IMR-90 (cell line): ENCODE measurements around the gene CAV2. TPM values are rescaled to one million over a fixed set of nuclear protein-coding genes. Genes with fewer than 3 reads are reported as not detected.

ENCODE experiments used
- ATAC-seq: fragments of 200-7000 bp; cut with Tn5 transposase; 2 replicates; pipeline ENCODE4 v1.9.1; 2020; ENCODE audit warnings: low read depth, mild to moderate bottlenecking, moderate library complexity
- BruUV-seq: library from RNA; stranded (reverse); fragments of 400-500 nt; replicated peaks from 2 replicates; lab custom pipeline; 2021; lab: Mats Ljungman, UMichigan
- CTCF ChIA-PET: fragments of 300-600 bp; formaldehyde crosslinking; extraction: SDS; loops from one replicate; lab custom pipeline; 2021; ENCODE audit warnings: antibody characterized with exemption; lab: Yijun Ruan, JAX
- POLR2A ChIA-PET: fragments of 300-600 bp; sonication (Branson Sonifier 250); formaldehyde crosslinking; loops from one replicate; lab custom pipeline; 2022; ENCODE audit warnings: antibody characterized with exemption; ENCODE audit not compliant: unreplicated experiment; lab: Charles Lee
- DNase-seq: peaks from one replicate; pipeline ENCODE4 v3.0.0; 2013
- H2AFZ ChIP-seq: replicated peaks from 2 replicates; pipeline ENCODE3; 2013; ENCODE audit warnings: low read length, mild to moderate bottlenecking; ENCODE audit not compliant: poor library complexity
- H2AK5ac ChIP-seq: 2 replicates; pipeline ENCODE4 v1.6.1; 2013; ENCODE audit warnings: low read depth, low read length, inconsistent platforms
- H2AK9ac ChIP-seq: replicated peaks from 2 replicates; pipeline ENCODE3; 2013; ENCODE audit warnings: mild to moderate bottlenecking, low read depth, low read length, moderate library complexity; ENCODE audit not compliant: poor library complexity
- H2BK120ac ChIP-seq: 2 replicates; pipeline ENCODE4 v1.6.1; 2013; ENCODE audit warnings: low read depth, low read length, inconsistent platforms
- H2BK15ac ChIP-seq: 3 replicates; pipeline ENCODE4 v1.6.1; 2013; ENCODE audit warnings: low read depth, low read length, inconsistent platforms
- H2BK20ac ChIP-seq: 2 replicates; pipeline ENCODE4 v1.6.1; 2013; ENCODE audit warnings: low read depth, mild to moderate bottlenecking, inconsistent platforms, low read length, moderate library complexity
- H2BK5ac ChIP-seq: 2 replicates; pipeline ENCODE4 v1.6.1; 2013; ENCODE audit warnings: mild to moderate bottlenecking, low read depth, low read length, inconsistent platforms; ENCODE audit not compliant: poor library complexity, severe bottlenecking
- H3K14ac ChIP-seq: replicated peaks from 2 replicates; pipeline ENCODE4 v1.6.1; 2013; ENCODE audit warnings: low read depth, low read length, inconsistent platforms
- H3K18ac ChIP-seq: 2 replicates; pipeline ENCODE4 v1.6.1; 2013; ENCODE audit warnings: low read depth, low read length, control low read depth
- H3K23ac ChIP-seq: 2 replicates; pipeline ENCODE4 v1.6.1; 2013; ENCODE audit warnings: low read depth, low read length, inconsistent platforms
- H3K27ac ChIP-seq: 2 replicates; pipeline ENCODE4 v1.5.1; 2013; ENCODE audit warnings: mild to moderate bottlenecking, control low read depth, low read length; ENCODE audit not compliant: insufficient read depth
- H3K27me3 ChIP-seq: 2 replicates; pipeline ENCODE4 v1.6.1; 2013; ENCODE audit warnings: low read length; ENCODE audit not compliant: control insufficient read depth, insufficient read depth
- H3K36me3 ChIP-seq: 2 replicates; pipeline ENCODE4 v1.6.1; 2013; ENCODE audit warnings: low read length, mixed read lengths; ENCODE audit not compliant: control insufficient read depth, insufficient read depth
- H3K4ac ChIP-seq: 2 replicates; pipeline ENCODE4 v1.6.1; 2013; ENCODE audit warnings: low read depth, low read length, inconsistent platforms
- H3K4me1 ChIP-seq: 2 replicates; pipeline ENCODE4 v1.6.1; 2013; ENCODE audit warnings: low read length, mixed read lengths; ENCODE audit not compliant: control insufficient read depth, insufficient read depth
- H3K4me2 ChIP-seq: 2 replicates; pipeline ENCODE4 v1.6.1; 2013; ENCODE audit warnings: low read depth, mild to moderate bottlenecking, control low read depth, low read length, moderate library complexity
- H3K4me3 ChIP-seq: 2 replicates; pipeline ENCODE4 v1.5.1; 2013; ENCODE audit warnings: low read depth, mild to moderate bottlenecking, control low read depth, low read length, moderate library complexity; ENCODE audit not compliant: insufficient read depth
- H3K56ac ChIP-seq: 2 replicates; pipeline ENCODE4 v1.6.1; 2013; ENCODE audit warnings: low read length, inconsistent platforms; ENCODE audit not compliant: insufficient read depth; ENCODE audit errors: extremely low read depth
- H3K79me1 ChIP-seq, 2 experiments: 2 replicates each; pipeline ENCODE4 v1.6.1; 2013; ENCODE audit warnings: low read length in 2 of 2, inconsistent platforms in 1 of 2, low read depth in 1 of 2
- H3K9ac ChIP-seq: 2 replicates; pipeline ENCODE4 v1.6.1; 2013; ENCODE audit warnings: low read depth, low read length, control low read depth
- H3K9me1 ChIP-seq: 2 replicates; pipeline ENCODE4 v1.6.1; 2013; ENCODE audit warnings: low read length, inconsistent platforms; ENCODE audit not compliant: insufficient read depth
- H3K9me3 ChIP-seq: 2 replicates; pipeline ENCODE4 v1.6.1; 2013; ENCODE audit warnings: low read length; ENCODE audit not compliant: control insufficient read depth, insufficient read depth
- H4K20me1 ChIP-seq: 2 replicates; pipeline ENCODE4 v1.6.1; 2013; ENCODE audit warnings: low read length, inconsistent platforms; ENCODE audit not compliant: insufficient read depth
- H4K5ac ChIP-seq: 2 replicates; pipeline ENCODE4 v1.6.1; 2013; ENCODE audit warnings: mild to moderate bottlenecking, low read depth, low read length, control low read depth
- H4K8ac ChIP-seq, 2 experiments: 2 replicates each; pipeline ENCODE4 v1.6.1; 2013; ENCODE audit warnings: low read depth in 2 of 2, low read length in 2 of 2, control low read depth in 1 of 2, inconsistent platforms in 1 of 2
- H4K91ac ChIP-seq: 2 replicates; pipeline ENCODE4 v1.6.1; 2013; ENCODE audit warnings: low read depth, low read length, inconsistent platforms; ENCODE audit not compliant: insufficient read depth
- BHLHE40 ChIP-seq: fragments of 150-350 bp; IDR thresholded peaks from 2 replicates; pipeline ENCODE4 v1.6.1; 2016; ENCODE audit warnings: mild to moderate bottlenecking, low read depth, low read length
- CEBPB ChIP-seq: IDR thresholded peaks from 2 replicates; pipeline ENCODE4 v1.6.1; 2012; ENCODE audit warnings: low read depth, low read length, improper control_type of control experiment
- CHD1 ChIP-seq: IDR thresholded peaks from 2 replicates; pipeline ENCODE4 v1.6.1; 2012; ENCODE audit warnings: low read depth, low read length, improper control_type of control experiment
- FOS ChIP-seq: fragments of 150-350 bp; IDR thresholded peaks from 2 replicates; pipeline ENCODE4 v1.6.1; 2016; ENCODE audit warnings: low read depth, low read length
- MAFK ChIP-seq: IDR thresholded peaks from 2 replicates; pipeline ENCODE4 v1.6.1; 2012; ENCODE audit warnings: low read depth, low read length, improper control_type of control experiment
- MAZ ChIP-seq: IDR thresholded peaks from 2 replicates; pipeline ENCODE4 v1.6.1; 2012; ENCODE audit warnings: low read depth, mild to moderate bottlenecking, low read length, improper control_type of control experiment, moderate library complexity, borderline replicate concordance
- MXI1 ChIP-seq: IDR thresholded peaks from 2 replicates; pipeline ENCODE4 v1.6.1; 2012; ENCODE audit warnings: low read depth, mild to moderate bottlenecking, low read length, moderate library complexity, borderline replicate concordance
- NFE2L2 ChIP-seq: fragments of 150-350 bp; IDR thresholded peaks from 2 replicates; pipeline ENCODE4 v1.6.1; 2016; ENCODE audit warnings: low read depth, mild to moderate bottlenecking, low read length
- POLR2A ChIP-seq: IDR thresholded peaks from 2 replicates; pipeline ENCODE4 v1.6.1; 2012; ENCODE audit warnings: mild to moderate bottlenecking, low read depth, low read length
- RAD21 ChIP-seq: IDR thresholded peaks from 2 replicates; pipeline ENCODE4 v1.6.1; 2012; ENCODE audit warnings: low read length, improper control_type of control experiment
- RCOR1 ChIP-seq: IDR thresholded peaks from 2 replicates; pipeline ENCODE4 v1.6.1; 2012; ENCODE audit warnings: mild to moderate bottlenecking, low read length, improper control_type of control experiment; ENCODE audit not compliant: insufficient replicate concordance
- RFX5 ChIP-seq: IDR thresholded peaks from 2 replicates; pipeline ENCODE4 v1.8.0; 2012; ENCODE audit warnings: low read depth, mild to moderate bottlenecking, low read length, moderate library complexity
- SMC3 ChIP-seq: fragments of 150-350 bp; IDR thresholded peaks from 2 replicates; pipeline ENCODE4 v1.6.1; 2016; ENCODE audit warnings: low read depth, mild to moderate bottlenecking, antibody characterized with exemption, low read length, moderate library complexity
- WGBS, 2 experiments: methylation state at CpG; one replicate each; pipeline versions ENCODE4 v1.1.5 to v1.1.7; 2013; ENCODE audit warnings: missing lambda C conversion rate in 2 of 2; ENCODE audit not compliant: insufficient read length in 1 of 2; ENCODE audit errors: extremely low coverage in 2 of 2; 5-methylcytosine and 5-hydroxymethylcytosine counted together
- dilution Hi-C: fragments of 300-500 bp; cut with HindIII; formaldehyde crosslinking; loops from one replicate; pipeline ENCODE4 v1.14.3; 2018; ENCODE audit warnings: low sequenced_read_pairs; ENCODE audit not compliant: unreplicated experiment
- in situ Hi-C: fragments of 300-500 bp; cut with MboI; formaldehyde crosslinking; loops from 3 replicates; pipeline ENCODE4 v1.14.3; 2019; ENCODE audit warnings: low sequenced_read_pairs, inconsistent platforms, mixed read lengths
- intact Hi-C: fragments of 100-400 bp; cut with micrococcal nuclease; formaldehyde crosslinking; loops from 2 replicates; pipeline ENCODE4 v1.10.0; 2022
- polyA plus RNA-seq, 3 experiments: library from polyadenylated mRNA; depleted of rRNA; stranded (reverse); fragments of >200 nt; gene quantifications; 2 replicates each; pipeline ENCODE4 v1.2.3, GENCODE V29; 2012; ENCODE audit warnings: low replicate concordance in 1 of 3
- total RNA-seq: library from RNA; depleted of rRNA; stranded (reverse); fragments of >200 nt; gene quantifications from 2 replicates; pipeline ENCODE4 v1.2.3, GENCODE V29; 2012
- TF ChIP-seq, protein P1 (sequence below): conservative IDR thresholded peaks from 2 replicates; pipeline ENCODE4 v1.5.1; 2012; ENCODE audit warnings: mild to moderate bottlenecking, low read depth, low read length, improper control_type of control experiment
- TF ChIP-seq, protein P2 (sequence below): fragments of 150-350 bp; IDR thresholded peaks from 2 replicates; pipeline ENCODE4 v1.6.1; 2016; ENCODE audit warnings: low read depth, mild to moderate bottlenecking, low read length, moderate library complexity, borderline replicate concordance
- TF ChIP-seq, protein P3 (sequence below): fragments of 150-350 bp; IDR thresholded peaks from 2 replicates; pipeline ENCODE4 v1.6.1; 2017; ENCODE audit warnings: mild to moderate bottlenecking, antibody characterized with exemption, low read length, low read depth

CAV2 gene
- total and polyA plus RNA-seq, 2 of the 4 experiments (the other 2 are of a cell fraction), result 199 to 265 TPM

DNA sequence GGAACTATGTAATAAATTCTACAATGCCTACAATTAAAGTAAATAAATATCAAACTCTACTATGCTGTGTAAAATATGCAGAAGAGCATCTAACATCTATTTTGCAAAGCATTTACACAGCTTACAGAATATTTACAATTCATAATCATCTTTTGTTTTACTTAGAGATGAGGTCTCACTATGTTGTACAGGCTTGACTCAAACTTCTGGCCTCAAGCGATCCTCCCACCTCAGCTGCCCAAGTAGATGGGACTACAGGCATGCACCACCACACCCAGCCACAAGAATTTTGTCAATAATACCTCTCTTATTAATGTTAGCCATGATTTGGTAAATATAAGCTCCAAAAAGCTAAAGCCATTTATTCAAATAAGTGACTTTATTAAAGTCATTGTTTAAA lies 21.9 kb upstream of the CAV2 start:
- Histone ChIP-seq H3K23ac (no peak overlapping the region), H4K20me1 (no peaks in the 10 kb centered on the region), H3K4ac (peak overlapping the region; percentile 82), H2BK5ac (peak overlapping the region; percentile 99), H3K56ac (no peak overlapping the region), H3K9me3 (no peaks in the 10 kb centered on the region), H3K79me1 (no peaks in the 10 kb centered on the region; a peak in 1 of 4 replicates), H3K27me3 (no peaks in the 10 kb centered on the region), H2AK5ac (peak overlapping the region; percentile 83), H3K4me3 (no peak overlapping the region), H2BK20ac (peak overlapping the region; percentile 70), H2AK9ac (no peak overlapping the region), H4K91ac (peak overlapping the region; percentile 86), H4K8ac (peak overlapping the region in 1 of 2 experiments; percentile 73; a peak in 2 of 4 replicates), H3K36me3 (no peaks in the 10 kb centered on the region), H2BK15ac (peak overlapping the region; percentile 45; the same call in 1 of the 3 replicates), H3K18ac (peak overlapping the region; percentile 79), H4K5ac (peak overlapping the region; percentile 78), H3K4me1 (peaks cover 4% of the 10 kb centered on the region), H2AFZ (no peak overlapping the region), H3K9me1 (no peaks in the 10 kb centered on the region; the same call in 1 of the 2 replicates), H3K27ac (peak overlapping the region; percentile 42; the same call in 1 of the 2 replicates), H3K14ac (peak overlapping the region; percentile 71; the same call in 1 of the 2 replicates), H2BK120ac (peak overlapping the region; percentile 88), H3K9ac (no peak overlapping the region), H3K4me2 (no peak overlapping the region)
- intact Hi-C loops (no loop called here), in situ Hi-C loops (no loop called here), dilution Hi-C loops (no loop called here)
- DNase-seq, result no peak
- peak; percentile 58 for ATAC-seq
- ChIA-PET POLR2A (no interaction called here), CTCF (no interaction called here)
- TF ChIP-seq MXI1 (no peak), NFE2L2 (no peak), CHD1 (no peak), MAFK (no peak), POLR2A (no peak), RCOR1 (no peak), RAD21 (no peak), RFX5 (no peak), FOS (no peak), MAZ (no peak), BHLHE40 (no peak), CEBPB (no peak), SMC3 (no peak)
- TF ChIP-seq, protein P1, sequence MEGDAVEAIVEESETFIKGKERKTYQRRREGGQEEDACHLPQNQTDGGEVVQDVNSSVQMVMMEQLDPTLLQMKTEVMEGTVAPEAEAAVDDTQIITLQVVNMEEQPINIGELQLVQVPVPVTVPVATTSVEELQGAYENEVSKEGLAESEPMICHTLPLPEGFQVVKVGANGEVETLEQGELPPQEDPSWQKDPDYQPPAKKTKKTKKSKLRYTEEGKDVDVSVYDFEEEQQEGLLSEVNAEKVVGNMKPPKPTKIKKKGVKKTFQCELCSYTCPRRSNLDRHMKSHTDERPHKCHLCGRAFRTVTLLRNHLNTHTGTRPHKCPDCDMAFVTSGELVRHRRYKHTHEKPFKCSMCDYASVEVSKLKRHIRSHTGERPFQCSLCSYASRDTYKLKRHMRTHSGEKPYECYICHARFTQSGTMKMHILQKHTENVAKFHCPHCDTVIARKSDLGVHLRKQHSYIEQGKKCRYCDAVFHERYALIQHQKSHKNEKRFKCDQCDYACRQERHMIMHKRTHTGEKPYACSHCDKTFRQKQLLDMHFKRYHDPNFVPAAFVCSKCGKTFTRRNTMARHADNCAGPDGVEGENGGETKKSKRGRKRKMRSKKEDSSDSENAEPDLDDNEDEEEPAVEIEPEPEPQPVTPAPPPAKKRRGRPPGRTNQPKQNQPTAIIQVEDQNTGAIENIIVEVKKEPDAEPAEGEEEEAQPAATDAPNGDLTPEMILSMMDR, result no peak
- TF ChIP-seq, protein P2, sequence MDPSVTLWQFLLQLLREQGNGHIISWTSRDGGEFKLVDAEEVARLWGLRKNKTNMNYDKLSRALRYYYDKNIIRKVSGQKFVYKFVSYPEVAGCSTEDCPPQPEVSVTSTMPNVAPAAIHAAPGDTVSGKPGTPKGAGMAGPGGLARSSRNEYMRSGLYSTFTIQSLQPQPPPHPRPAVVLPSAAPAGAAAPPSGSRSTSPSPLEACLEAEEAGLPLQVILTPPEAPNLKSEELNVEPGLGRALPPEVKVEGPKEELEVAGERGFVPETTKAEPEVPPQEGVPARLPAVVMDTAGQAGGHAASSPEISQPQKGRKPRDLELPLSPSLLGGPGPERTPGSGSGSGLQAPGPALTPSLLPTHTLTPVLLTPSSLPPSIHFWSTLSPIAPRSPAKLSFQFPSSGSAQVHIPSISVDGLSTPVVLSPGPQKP, result no peak
- TF ChIP-seq, protein P3, sequence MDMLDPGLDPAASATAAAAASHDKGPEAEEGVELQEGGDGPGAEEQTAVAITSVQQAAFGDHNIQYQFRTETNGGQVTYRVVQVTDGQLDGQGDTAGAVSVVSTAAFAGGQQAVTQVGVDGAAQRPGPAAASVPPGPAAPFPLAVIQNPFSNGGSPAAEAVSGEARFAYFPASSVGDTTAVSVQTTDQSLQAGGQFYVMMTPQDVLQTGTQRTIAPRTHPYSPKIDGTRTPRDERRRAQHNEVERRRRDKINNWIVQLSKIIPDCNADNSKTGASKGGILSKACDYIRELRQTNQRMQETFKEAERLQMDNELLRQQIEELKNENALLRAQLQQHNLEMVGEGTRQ, result no peak
- no CpG with 5 or more reads among the region's 1 CpG for WGBS, 2 experiments
- BruUV-seq, result no TSS peak
